ENCODE measurements around the gene SLC2A5. TPM values are rescaled to one million over a fixed set of nuclear protein-coding genes. Genes with fewer than 3 reads are reported as not detected.

Gene SLC2A5
- total and polyA plus RNA-seq, 9 of the 15 experiments (the other 6 are each of a cell fraction or from before 2014, with no cell fraction given) = 0.08 TPM; not detected in 8

DNA sequence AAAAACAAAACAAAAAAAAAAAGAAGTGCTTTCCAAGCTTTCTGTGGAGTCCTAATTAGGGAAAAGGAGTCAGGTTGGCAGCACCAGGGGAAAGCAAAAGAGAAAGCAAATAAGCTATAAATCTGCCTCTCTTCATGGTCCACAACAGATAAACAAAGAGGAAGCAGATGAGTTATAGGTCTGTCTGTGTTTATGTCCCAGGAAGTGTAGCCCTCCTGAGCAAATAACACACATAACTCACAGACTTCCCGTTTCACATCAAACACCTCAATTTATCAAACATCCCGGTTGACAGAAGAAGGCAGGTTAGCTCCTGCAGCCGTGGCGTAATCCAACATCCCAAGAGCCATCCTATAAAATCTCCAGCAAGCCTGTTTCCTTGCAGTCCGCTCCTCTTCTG is 5.6 kb upstream of the SLC2A5 start (continued):
- TF ChIP-seq, protein P1, sequence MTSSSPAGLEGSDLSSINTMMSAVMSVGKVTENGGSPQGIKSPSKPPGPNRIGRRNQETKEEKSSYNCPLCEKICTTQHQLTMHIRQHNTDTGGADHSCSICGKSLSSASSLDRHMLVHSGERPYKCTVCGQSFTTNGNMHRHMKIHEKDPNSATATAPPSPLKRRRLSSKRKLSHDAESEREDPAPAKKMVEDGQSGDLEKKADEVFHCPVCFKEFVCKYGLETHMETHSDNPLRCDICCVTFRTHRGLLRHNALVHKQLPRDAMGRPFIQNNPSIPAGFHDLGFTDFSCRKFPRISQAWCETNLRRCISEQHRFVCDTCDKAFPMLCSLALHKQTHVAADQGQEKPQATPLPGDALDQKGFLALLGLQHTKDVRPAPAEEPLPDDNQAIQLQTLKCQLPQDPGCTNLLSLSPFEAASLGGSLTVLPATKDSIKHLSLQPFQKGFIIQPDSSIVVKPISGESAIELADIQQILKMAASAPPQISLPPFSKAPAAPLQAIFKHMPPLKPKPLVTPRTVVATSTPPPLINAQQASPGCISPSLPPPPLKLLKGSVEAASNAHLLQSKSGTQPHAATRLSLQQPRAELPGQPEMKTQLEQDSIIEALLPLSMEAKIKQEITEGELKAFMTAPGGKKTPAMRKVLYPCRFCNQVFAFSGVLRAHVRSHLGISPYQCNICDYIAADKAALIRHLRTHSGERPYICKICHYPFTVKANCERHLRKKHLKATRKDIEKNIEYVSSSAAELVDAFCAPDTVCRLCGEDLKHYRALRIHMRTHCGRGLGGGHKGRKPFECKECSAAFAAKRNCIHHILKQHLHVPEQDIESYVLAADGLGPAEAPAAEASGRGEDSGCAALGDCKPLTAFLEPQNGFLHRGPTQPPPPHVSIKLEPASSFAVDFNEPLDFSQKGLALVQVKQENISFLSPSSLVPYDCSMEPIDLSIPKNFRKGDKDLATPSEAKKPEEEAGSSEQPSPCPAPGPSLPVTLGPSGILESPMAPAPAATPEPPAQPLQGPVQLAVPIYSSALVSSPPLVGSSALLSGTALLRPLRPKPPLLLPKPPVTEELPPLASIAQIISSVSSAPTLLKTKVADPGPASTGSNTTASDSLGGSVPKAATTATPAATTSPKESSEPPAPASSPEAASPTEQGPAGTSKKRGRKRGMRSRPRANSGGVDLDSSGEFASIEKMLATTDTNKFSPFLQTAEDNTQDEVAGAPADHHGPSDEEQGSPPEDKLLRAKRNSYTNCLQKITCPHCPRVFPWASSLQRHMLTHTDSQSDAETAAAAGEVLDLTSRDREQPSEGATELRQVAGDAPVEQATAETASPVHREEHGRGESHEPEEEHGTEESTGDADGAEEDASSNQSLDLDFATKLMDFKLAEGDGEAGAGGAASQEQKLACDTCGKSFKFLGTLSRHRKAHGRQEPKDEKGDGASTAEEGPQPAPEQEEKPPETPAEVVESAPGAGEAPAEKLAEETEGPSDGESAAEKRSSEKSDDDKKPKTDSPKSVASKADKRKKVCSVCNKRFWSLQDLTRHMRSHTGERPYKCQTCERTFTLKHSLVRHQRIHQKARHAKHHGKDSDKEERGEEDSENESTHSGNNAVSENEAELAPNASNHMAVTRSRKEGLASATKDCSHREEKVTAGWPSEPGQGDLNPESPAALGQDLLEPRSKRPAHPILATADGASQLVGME (CRISPR knock-in tag; IDR thresholded peaks at IDR 0.05) = no peak
- TF ChIP-seq ZNF121 (CRISPR knock-in tag; conservative IDR thresholded peaks at IDR 0.05) (no peak), GATAD2A (IDR thresholded peaks at IDR 0.05) (no peak), RCOR1 (IDR thresholded peaks at IDR 0.05; ENCODE audit: borderline replicate concordance in 1 of 2, low read depth in 2 of 2, low read length in 2 of 2) (no peak), HSF4 (CRISPR knock-in tag; IDR thresholded peaks at IDR 0.05; ENCODE audit: borderline replicate concordance) (no peak), ZNF583 (CRISPR knock-in tag; IDR thresholded peaks at IDR 0.05) (no peak), TBP (optimal IDR thresholded peaks at IDR 0.05; ENCODE audit: low read depth, low read length) (no peak), NR2C1 (IDR thresholded peaks at IDR 0.05) (no peak), NR2C1 (tag; IDR thresholded peaks at IDR 0.05) (no peak), ZBTB17 (CRISPR knock-in tag; IDR thresholded peaks at IDR 0.05) (no peak), PRMT5 (CRISPR knock-in tag; IDR thresholded peaks at IDR 0.05) (no peak), ZKSCAN3 (CRISPR knock-in tag; IDR thresholded peaks at IDR 0.05) (no peak), SREBF1 (IDR thresholded peaks at IDR 0.05; ENCODE audit: borderline replicate concordance, low read depth, low read length) (no peak), SMARCE1 (IDR thresholded peaks at IDR 0.05) (peak; percentile 77; the same call in 1 of the 2 replicates), ZNF3 (CRISPR knock-in tag; IDR thresholded peaks at IDR 0.05) (no peak), ZC3H8 (IDR thresholded peaks at IDR 0.05) (no peak), DPF2 (IDR thresholded peaks at IDR 0.05) (no peak)
- TF ChIP-seq, protein P2, sequence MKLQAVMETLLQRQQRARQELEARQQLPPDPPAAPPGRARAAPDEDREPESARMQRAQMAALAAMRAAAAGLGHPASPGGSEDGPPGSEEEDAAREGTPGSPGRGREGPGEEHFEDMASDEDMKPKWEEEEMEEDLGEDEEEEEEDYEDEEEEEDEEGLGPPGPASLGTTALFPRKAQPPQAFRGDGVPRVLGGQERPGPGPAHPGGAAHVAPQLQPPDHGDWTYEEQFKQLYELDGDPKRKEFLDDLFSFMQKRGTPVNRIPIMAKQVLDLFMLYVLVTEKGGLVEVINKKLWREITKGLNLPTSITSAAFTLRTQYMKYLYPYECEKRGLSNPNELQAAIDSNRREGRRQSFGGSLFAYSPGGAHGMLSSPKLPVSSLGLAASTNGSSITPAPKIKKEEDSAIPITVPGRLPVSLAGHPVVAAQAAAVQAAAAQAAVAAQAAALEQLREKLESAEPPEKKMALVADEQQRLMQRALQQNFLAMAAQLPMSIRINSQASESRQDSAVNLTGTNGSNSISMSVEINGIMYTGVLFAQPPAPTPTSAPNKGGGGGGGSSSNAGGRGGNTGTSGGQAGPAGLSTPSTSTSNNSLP (IDR thresholded peaks at IDR 0.05; ENCODE audit: borderline replicate concordance, low read depth, low read length) = no peak
- TF ChIP-seq, protein P3, sequence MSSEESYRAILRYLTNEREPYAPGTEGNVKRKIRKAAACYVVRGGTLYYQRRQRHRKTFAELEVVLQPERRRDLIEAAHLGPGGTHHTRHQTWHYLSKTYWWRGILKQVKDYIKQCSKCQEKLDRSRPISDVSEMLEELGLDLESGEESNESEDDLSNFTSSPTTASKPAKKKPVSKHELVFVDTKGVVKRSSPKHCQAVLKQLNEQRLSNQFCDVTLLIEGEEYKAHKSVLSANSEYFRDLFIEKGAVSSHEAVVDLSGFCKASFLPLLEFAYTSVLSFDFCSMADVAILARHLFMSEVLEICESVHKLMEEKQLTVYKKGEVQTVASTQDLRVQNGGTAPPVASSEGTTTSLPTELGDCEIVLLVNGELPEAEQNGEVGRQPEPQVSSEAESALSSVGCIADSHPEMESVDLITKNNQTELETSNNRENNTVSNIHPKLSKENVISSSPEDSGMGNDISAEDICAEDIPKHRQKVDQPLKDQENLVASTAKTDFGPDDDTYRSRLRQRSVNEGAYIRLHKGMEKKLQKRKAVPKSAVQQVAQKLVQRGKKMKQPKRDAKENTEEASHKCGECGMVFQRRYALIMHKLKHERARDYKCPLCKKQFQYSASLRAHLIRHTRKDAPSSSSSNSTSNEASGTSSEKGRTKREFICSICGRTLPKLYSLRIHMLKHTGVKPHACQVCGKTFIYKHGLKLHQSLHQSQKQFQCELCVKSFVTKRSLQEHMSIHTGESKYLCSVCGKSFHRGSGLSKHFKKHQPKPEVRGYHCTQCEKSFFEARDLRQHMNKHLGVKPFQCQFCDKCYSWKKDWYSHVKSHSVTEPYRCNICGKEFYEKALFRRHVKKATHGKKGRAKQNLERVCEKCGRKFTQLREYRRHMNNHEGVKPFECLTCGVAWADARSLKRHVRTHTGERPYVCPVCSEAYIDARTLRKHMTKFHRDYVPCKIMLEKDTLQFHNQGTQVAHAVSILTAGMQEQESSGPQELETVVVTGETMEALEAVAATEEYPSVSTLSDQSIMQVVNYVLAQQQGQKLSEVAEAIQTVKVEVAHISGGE (CRISPR knock-in tag; IDR thresholded peaks at IDR 0.05) = 0 out of 6 replicates have a peak, but pooled peaks of 1 of the 3 experiments have one; percentile 6
- TF ChIP-seq, protein P4, sequence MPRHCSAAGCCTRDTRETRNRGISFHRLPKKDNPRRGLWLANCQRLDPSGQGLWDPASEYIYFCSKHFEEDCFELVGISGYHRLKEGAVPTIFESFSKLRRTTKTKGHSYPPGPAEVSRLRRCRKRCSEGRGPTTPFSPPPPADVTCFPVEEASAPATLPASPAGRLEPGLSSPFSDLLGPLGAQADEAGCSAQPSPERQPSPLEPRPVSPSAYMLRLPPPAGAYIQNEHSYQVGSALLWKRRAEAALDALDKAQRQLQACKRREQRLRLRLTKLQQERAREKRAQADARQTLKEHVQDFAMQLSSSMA (CRISPR knock-in tag; IDR thresholded peaks at IDR 0.05) = no peak
